PC-3 (cell line): ENCODE results near the gene ZDHHC18. TPM values are rescaled to one million over a fixed set of nuclear protein-coding genes. Genes with fewer than 3 reads are reported as not detected.

ENCODE experiments used
- ATAC-seq: fragments of 200-7000 bp; cut with Tn5 transposase; 2 replicates; pipeline ENCODE4 v1.9.1; 2020; ENCODE audit warnings: mild to moderate bottlenecking, moderate library complexity
- BruUV-seq: library from RNA; stranded (reverse); fragments of 400-500 nt; replicated peaks from 2 replicates; lab custom pipeline; 2021; lab: Mats Ljungman, UMichigan
- CTCF ChIA-PET: fragments of 300-600 bp; sonication (Branson Sonifier 250); formaldehyde crosslinking; loops from one replicate; lab custom pipeline; 2022; ENCODE audit warnings: antibody characterized with exemption; lab: Charles Lee
- POLR2A ChIA-PET: fragments of 300-600 bp; sonication (Branson Sonifier 250); formaldehyde crosslinking; loops from one replicate; lab custom pipeline; 2022; ENCODE audit warnings: antibody characterized with exemption; ENCODE audit not compliant: unreplicated experiment; lab: Charles Lee
- DNase-seq: peaks from one replicate; pipeline ENCODE4 v3.0.0-alpha.2; 2015
- H2AFZ ChIP-seq: fragments of 300-600 bp; sonication (generic); 2 replicates; pipeline ENCODE4 v1.6.0; 2016; ENCODE audit warnings: antibody characterized with exemption, low read length
- H3F3A ChIP-seq: fragments of 300-600 bp; sonication (generic); one replicate; pipeline ENCODE4 v1.6.0; 2017; ENCODE audit warnings: antibody characterized with exemption, low read length, control low read depth, mild to moderate bottlenecking; ENCODE audit not compliant: unreplicated experiment
- H3K27ac ChIP-seq: fragments of 300-600 bp; sonication (generic); 2 replicates; pipeline ENCODE4 v1.5.1; 2016; ENCODE audit warnings: mild to moderate bottlenecking, low read length
- H3K27me3 ChIP-seq: fragments of 300-600 bp; sonication (generic); 2 replicates; pipeline ENCODE4 v1.6.1; 2016; ENCODE audit warnings: low read length, mixed read lengths
- H3K36me3 ChIP-seq: fragments of 300-600 bp; sonication (generic); 2 replicates; pipeline ENCODE4 v1.6.1; 2016; ENCODE audit warnings: low read depth, mixed run types, low read length, mixed read lengths
- H3K4me1 ChIP-seq: fragments of 300-600 bp; sonication (generic); 2 replicates; pipeline ENCODE4 v1.5.1; 2016; ENCODE audit warnings: low read length; ENCODE audit not compliant: insufficient read depth
- H3K4me2 ChIP-seq: fragments of 300-600 bp; sonication (generic); 2 replicates; pipeline ENCODE4 v1.6.0; 2016; ENCODE audit warnings: low read length
- H3K4me3 ChIP-seq: fragments of 300-600 bp; sonication (generic); 2 replicates; pipeline ENCODE4 v1.5.1; 2016; ENCODE audit warnings: mild to moderate bottlenecking, low read length, mixed read lengths
- H3K79me2 ChIP-seq: fragments of 300-600 bp; sonication (generic); 2 replicates; pipeline ENCODE4 v1.6.1; 2017; ENCODE audit warnings: low read length, mixed read lengths
- H3K9ac ChIP-seq: fragments of 300-600 bp; sonication (generic); 2 replicates; pipeline ENCODE4 v1.6.0; 2016; ENCODE audit warnings: mild to moderate bottlenecking, low read length
- H3K9me2 ChIP-seq: fragments of 300-600 bp; sonication (generic); replicated peaks from 2 replicates; pipeline ENCODE4 v1.6.1; 2016; ENCODE audit warnings: mixed run types, low read length, mixed read lengths
- H3K9me3 ChIP-seq: fragments of 300-600 bp; sonication (generic); 2 replicates; pipeline ENCODE4 v1.6.1; 2016; ENCODE audit warnings: low read length, mixed read lengths
- H4K20me1 ChIP-seq: fragments of 300-600 bp; sonication (generic); 2 replicates; pipeline ENCODE4 v1.6.1; 2016; ENCODE audit warnings: low read length, mixed read lengths
- CTCF ChIP-seq: fragments of 300-600 bp; sonication (generic); conservative IDR thresholded peaks from 2 replicates; pipeline ENCODE4 v1.5.1; 2017; ENCODE audit warnings: antibody characterized with exemption, low read depth, mild to moderate bottlenecking, low read length
- EZH2 ChIP-seq: fragments of 300-600 bp; sonication (generic); IDR thresholded peaks from one replicate; pipeline ENCODE4 v1.6.1; 2017; ENCODE audit warnings: antibody characterized with exemption, mild to moderate bottlenecking, low read length; ENCODE audit not compliant: unreplicated experiment
- EZH2phosphoT487 ChIP-seq: fragments of 300-600 bp; sonication (generic); IDR thresholded peaks from 2 replicates; pipeline ENCODE4 v1.6.1; 2018; ENCODE audit warnings: mild to moderate bottlenecking, antibody characterized with exemption, low read length, borderline replicate concordance
- intact Hi-C: fragments of 100-400 bp; cut with micrococcal nuclease; formaldehyde crosslinking; loops from 2 replicates; pipeline ENCODE4 v1.9.0; 2023
- total RNA-seq: library from RNA; depleted of rRNA; stranded (reverse); fragments of >200 nt; gene quantifications from 2 replicates; pipeline ENCODE4 v1.2.3, GENCODE V29; 2014

ZDHHC18 gene
- total RNA-seq, 1 experiment from 2014 or later = 18.1 TPM

GRCh38 chr1:26814893-26815292, 11.6 kb upstream of the ZDHHC18 start:
- intact Hi-C loops = loop anchor here (5.0 kb wide), 1 partner anchor 62 kb away; no protein-coding TSS in a partner anchor
- Histone ChIP-seq H3K4me2 (no peak overlapping the region), H3K4me1 (no peaks in the 10 kb centered on the region), H3K4me3 (no peak overlapping the region), H4K20me1 (no peaks in the 10 kb centered on the region), H3K79me2 (no peaks in the 10 kb centered on the region), H2AFZ (no peak overlapping the region), H3K9ac (no peak overlapping the region), H3K27ac (no peak overlapping the region), H3K9me2 (no peaks in the 10 kb centered on the region), H3K9me3 (no peaks in the 10 kb centered on the region), H3K27me3 (no peaks in the 10 kb centered on the region), H3K36me3 (no peaks in the 10 kb centered on the region), H3F3A (no peaks in the 10 kb centered on the region)
- DNase-seq = no peak
- ChIA-PET CTCF (no interaction called here), POLR2A (no interaction called here)
- no TSS peak for BruUV-seq
- no peak for ATAC-seq
- TF ChIP-seq CTCF (no peak), EZH2 (no peak)

- no peak for DNase-seq
- Histone ChIP-seq H3K36me3 (no peaks in the 10 kb centered on the region), H3K4me2 (no peak overlapping the region), H3K9me2 (no peaks in the 10 kb centered on the region), H3K27ac (no peak overlapping the region), H3F3A (no peaks in the 10 kb centered on the region), H3K4me1 (peaks cover 20% of the 10 kb centered on the region), H3K4me3 (no peak overlapping the region), H3K9ac (no peak overlapping the region), H4K20me1 (no peaks in the 10 kb centered on the region), H2AFZ (no peak overlapping the region), H3K79me2 (no peaks in the 10 kb centered on the region), H3K27me3 (no peaks in the 10 kb centered on the region), H3K9me3 (no peaks in the 10 kb centered on the region)
- intact Hi-C loops = no loop called here
- TF ChIP-seq EZH2phosphoT487 = no peak
- TF ChIP-seq CTCF = 0 out of 2 replicates have a peak, but pooled peaks have one; percentile 10
- no TSS peak for BruUV-seq
- no peak for ATAC-seq
- POLR2A ChIA-PET = no interaction called here
- CTCF ChIA-PET = no interaction called here
Measured at GRCh38 chr1:26820784-26821269, 5.7 kb upstream of the ZDHHC18 start.

DNA sequence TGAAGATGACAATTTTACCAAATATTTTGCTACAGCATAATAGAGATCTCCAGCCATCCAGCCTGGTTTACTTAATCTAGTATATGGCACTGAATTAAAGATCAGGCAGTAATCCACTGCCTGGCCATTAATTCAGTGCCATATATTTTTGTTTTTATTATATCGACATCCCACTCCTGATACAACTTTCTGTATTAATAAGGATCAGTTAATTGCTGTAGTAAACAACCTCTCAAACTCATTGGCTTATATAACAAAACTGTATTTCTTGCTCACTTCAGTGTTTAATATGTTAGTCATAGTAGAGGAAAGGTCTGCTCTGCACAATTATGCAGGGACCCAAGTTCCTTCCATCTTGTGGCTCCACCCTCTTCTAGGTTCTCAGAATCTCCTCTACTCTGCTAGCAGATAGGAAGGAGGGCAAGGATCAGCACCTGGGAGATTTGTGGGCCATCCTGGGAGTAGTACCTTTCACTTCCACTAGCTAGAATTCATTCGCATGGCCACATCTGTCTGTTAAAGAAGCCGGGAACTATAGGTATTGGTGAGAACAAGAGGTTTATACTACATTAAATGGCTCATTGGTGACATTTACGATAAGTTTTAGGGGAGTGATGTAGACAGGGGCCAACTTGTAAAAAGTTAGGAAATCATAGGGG, 3.6 kb upstream of the ZDHHC18 start:
- no peak overlapping the region for H2AFZ ChIP-seq
- no peak overlapping the region for H3K9ac ChIP-seq
- H3K27ac ChIP-seq = no peak overlapping the region
- H3K27me3 ChIP-seq = no peaks in the 10 kb centered on the region
- no peaks in the 10 kb centered on the region for H3F3A ChIP-seq
- no peak overlapping the region for H3K4me3 ChIP-seq
- H3K4me2 ChIP-seq = no peak overlapping the region
- peaks cover 11% of the 10 kb centered on the region for H3K79me2 ChIP-seq
- ChIA-PET CTCF (no interaction called here), POLR2A (interaction anchor here (0.6 kb wide), 2 partner anchors 45 to 588 kb away, joined by 4 to 8 read pairs; no protein-coding TSS in a partner anchor)
- H3K9me2 ChIP-seq = no peaks in the 10 kb centered on the region
- intact Hi-C loops = no loop called here
- peaks cover 25% of the 10 kb centered on the region for H3K4me1 ChIP-seq
- no peaks in the 10 kb centered on the region for H3K36me3 ChIP-seq
- no peaks in the 10 kb centered on the region for H3K9me3 ChIP-seq
- BruUV-seq = no TSS peak
- H4K20me1 ChIP-seq = no peaks in the 10 kb centered on the region
- peak; percentile 16 for DNase-seq
- TF ChIP-seq EZH2 = no peak
- TF ChIP-seq CTCF = no peak
- no peak for ATAC-seq
